Cardiac fibroblast (primary cell): ENCODE measurements around the gene AMDHD2.
"Not testable (repeated sequence)": the region's sequence is repeated elsewhere in the genome, so short reads cannot be mapped to it uniquely, and the experiment has no call there.

Experiments used
- DNase-seq, 2 donors: peaks; one replicate each; pipeline versions ENCODE4 v3.0.0 to v3.0.0-alpha.2; 2010; ENCODE audit warnings: low read depth in 2 of 2
- H3K4me3 ChIP-seq, 2 donors: replicated peaks in 1 of 2; 1 replicate in 1 of 2; 2 replicates in 1 of 2; pipeline ENCODE4 v1.5.1; 2011; ENCODE audit warnings: low read depth in 2 of 2, low read length in 2 of 2, mild to moderate bottlenecking in 2 of 2, moderate library complexity in 1 of 2
- CTCF ChIP-seq: IDR thresholded peaks from one replicate; pipeline ENCODE4 v1.5.1; 2011; ENCODE audit warnings: low read depth, mild to moderate bottlenecking, low read length, inconsistent platforms

The AMDHD2 gene

GRCh38 chr16:2477327-2477726, 42.8 kb upstream of the AMDHD2 start:
- DNase-seq, result no peak
- no peak for TF ChIP-seq CTCF
- no peak overlapping the region for H3K4me3 ChIP-seq

- TF ChIP-seq CTCF, result no peak
- no peak for DNase-seq
- no peak overlapping the region for H3K4me3 ChIP-seq
These were observed 41.9 kb upstream of the AMDHD2 start for GRCh38 chr16:2478279-2478678.

GRCh38 chr16:2479996-2480395, 40.2 kb upstream of the AMDHD2 start:
- not testable (repeated sequence) for DNase-seq, H3K4me3 ChIP-seq

GRCh38 chr16:2480948-2481347, 39.2 kb upstream of the AMDHD2 start:
- no peak overlapping the region for H3K4me3 ChIP-seq
- TF ChIP-seq CTCF, result no peak
- no peak for DNase-seq

- no peak for DNase-seq
- H3K4me3 ChIP-seq, result no peak overlapping the region
- TF ChIP-seq CTCF, result no peak
These were observed 38.5 kb upstream of the AMDHD2 start for GRCh38 chr16:2481676-2482075.

- no peak for TF ChIP-seq CTCF
- no peak for DNase-seq
- no peak overlapping the region for H3K4me3 ChIP-seq
These were observed 37.9 kb upstream of the AMDHD2 start for GRCh38 chr16:2482249-2482648.

- H3K4me3 ChIP-seq, result no peak overlapping the region
- no peak for TF ChIP-seq CTCF
- peak; percentile 42 to 69 for DNase-seq
These were observed 37.2 kb upstream of the AMDHD2 start for GRCh38 chr16:2482708-2483534.
